Cardiac muscle cell (in vitro differentiated cells and primary cell): ENCODE measurements around the gene TCEAL7. TPM values are rescaled to one million over a fixed set of nuclear protein-coding genes. Genes with fewer than 3 reads are reported as not detected.

Experiments
- DNase-seq, 2 donors: peaks; one replicate each; pipeline versions ENCODE4 v3.0.0 to v3.0.0-alpha.2; 2010 to 2017; ENCODE audit warnings: low read depth in 1 of 2, low spot score in 1 of 2
- H3K27ac ChIP-seq: fragments of 200-600 bp; sonication (generic); 2 replicates; pipeline ENCODE4 v1.5.1; 2016
- H3K27me3 ChIP-seq: fragments of 200-600 bp; sonication (generic); 2 replicates; pipeline ENCODE4 v1.6.0; 2016; ENCODE audit warnings: control low read depth
- H3K36me3 ChIP-seq: fragments of 200-600 bp; sonication (generic); 2 replicates; pipeline ENCODE4 v1.5.1; 2016; ENCODE audit warnings: control low read depth
- H3K4me1 ChIP-seq: fragments of 200-600 bp; sonication (generic); 2 replicates; pipeline ENCODE4 v1.8.1; 2017; ENCODE audit warnings: low read depth, mild to moderate bottlenecking, mixed run types
- H3K4me3 ChIP-seq: fragments of 200-600 bp; sonication (generic); 2 replicates; pipeline ENCODE4 v1.5.1; 2016; ENCODE audit warnings: mild to moderate bottlenecking
- H3K9me3 ChIP-seq: fragments of 200-600 bp; sonication (generic); 2 replicates; pipeline ENCODE4 v1.5.1; 2017; ENCODE audit warnings: low read depth, mild to moderate bottlenecking, control low read depth
- polyA plus RNA-seq: library from polyadenylated mRNA; unstranded; fragments of >200 nt; fragmentation: Nextera tagmentation; extraction: Ambion mirVana; gene quantifications from 2 replicates; pipeline ENCODE4 v1.2.1, GENCODE V29; 2016
- total RNA-seq: library from RNA; depleted of rRNA; stranded (reverse); fragments of >200 nt; gene quantifications from 2 replicates; pipeline ENCODE4 v1.2.3, GENCODE V29; 2016
- TF ChIP-seq, protein P1 (sequence below): IDR thresholded peaks from 2 replicates; pipeline ENCODE4 v1.5.1; 2012; ENCODE audit warnings: low read depth, mild to moderate bottlenecking, low read length

The TCEAL7 gene
- total and polyA plus RNA-seq, 2 experiments from 2014 or later = 7.0 to 7.9 TPM

DNA sequence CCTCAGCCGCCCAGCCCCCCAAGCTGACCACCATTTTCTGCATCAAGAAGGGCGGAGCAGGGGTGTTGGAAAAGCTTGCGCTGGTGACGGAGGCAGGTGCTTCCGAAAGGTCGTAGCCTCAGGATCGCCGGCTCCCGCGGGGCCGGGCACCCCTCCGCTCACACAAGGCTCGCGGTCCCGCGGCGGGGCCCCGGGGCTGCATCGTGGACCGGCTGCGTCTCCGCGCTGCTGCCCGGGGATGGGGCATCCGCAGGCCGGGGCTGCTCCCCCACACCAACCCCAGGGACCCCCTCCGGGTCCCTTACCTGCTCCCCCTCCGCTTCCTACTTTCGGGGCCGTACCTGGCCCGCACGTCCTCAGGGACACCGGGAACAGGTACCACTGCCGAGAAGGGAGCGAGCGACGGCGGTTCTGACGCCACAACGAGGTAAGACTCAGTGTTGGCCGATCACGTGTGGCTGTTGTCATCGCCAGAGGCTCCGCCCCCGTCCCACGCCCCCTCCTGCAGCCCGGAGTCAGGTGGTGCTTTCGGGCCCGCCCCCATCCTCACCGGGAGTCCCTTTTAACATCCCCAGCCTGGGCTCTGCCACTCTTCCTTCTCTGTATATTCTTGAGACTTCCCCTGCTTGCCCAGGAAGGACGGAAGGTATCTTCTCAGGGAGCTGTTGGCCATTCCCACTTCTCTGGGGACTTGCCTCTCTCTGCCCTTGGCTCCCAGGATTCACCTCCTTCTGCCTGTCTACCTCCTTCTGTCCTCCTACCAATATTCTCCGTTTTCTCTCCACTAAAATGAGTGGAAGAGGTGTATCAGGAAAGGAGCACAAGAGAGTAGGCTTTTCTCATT is 19.3 kb upstream of the TCEAL7 start, which contains the start of gene BEX2:
Gene BEX2, minus strand, starts transcription at position 436 of the 844 bp plus-strand sequence. CDS start 1,014 bp downstream, outside the sequence.
- Histone ChIP-seq H3K36me3 (no peaks in the 10 kb centered on the region), H3K4me1 (peaks cover 4% of the 10 kb centered on the region), H3K27ac (no peak within 1 kb of the TSS), H3K4me3 (peak within 1 kb of the TSS; percentile 85), H3K9me3 (no peaks in the 10 kb centered on the region), H3K27me3 (no peaks in the 10 kb centered on the region)
- TF ChIP-seq, protein P1, sequence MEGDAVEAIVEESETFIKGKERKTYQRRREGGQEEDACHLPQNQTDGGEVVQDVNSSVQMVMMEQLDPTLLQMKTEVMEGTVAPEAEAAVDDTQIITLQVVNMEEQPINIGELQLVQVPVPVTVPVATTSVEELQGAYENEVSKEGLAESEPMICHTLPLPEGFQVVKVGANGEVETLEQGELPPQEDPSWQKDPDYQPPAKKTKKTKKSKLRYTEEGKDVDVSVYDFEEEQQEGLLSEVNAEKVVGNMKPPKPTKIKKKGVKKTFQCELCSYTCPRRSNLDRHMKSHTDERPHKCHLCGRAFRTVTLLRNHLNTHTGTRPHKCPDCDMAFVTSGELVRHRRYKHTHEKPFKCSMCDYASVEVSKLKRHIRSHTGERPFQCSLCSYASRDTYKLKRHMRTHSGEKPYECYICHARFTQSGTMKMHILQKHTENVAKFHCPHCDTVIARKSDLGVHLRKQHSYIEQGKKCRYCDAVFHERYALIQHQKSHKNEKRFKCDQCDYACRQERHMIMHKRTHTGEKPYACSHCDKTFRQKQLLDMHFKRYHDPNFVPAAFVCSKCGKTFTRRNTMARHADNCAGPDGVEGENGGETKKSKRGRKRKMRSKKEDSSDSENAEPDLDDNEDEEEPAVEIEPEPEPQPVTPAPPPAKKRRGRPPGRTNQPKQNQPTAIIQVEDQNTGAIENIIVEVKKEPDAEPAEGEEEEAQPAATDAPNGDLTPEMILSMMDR = no peak
- DNase-seq = peak; percentile 35 to 92

DNA sequence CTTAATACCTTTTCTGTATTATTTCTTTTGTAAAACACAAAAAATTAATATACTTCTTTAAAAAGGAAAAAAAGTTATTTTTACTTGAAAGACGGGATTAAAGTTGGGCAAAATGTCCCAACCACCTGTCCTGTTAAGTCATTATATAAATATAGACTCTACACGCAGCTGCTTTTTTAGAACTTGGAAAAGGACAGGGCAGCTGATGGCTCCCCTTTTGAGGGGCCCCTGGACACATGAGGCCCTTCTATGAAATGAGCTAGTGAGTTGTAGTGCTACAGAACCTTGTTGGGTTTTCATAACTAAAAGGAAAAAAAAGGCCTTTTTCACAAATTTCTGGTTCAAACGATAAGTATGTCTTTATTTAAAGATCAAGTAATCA is 18.6 kb upstream of the TCEAL7 start:
- TF ChIP-seq, protein P1 = no peak
- peak overlapping the region; percentile 85 for H3K4me3 ChIP-seq
- DNase-seq = no peak
- no peaks in the 10 kb centered on the region for H3K9me3 ChIP-seq
- no peak overlapping the region for H3K27ac ChIP-seq
- no peaks in the 10 kb centered on the region for H3K27me3 ChIP-seq
- H3K4me1 ChIP-seq = peaks cover 4% of the 10 kb centered on the region
- no peaks in the 10 kb centered on the region for H3K36me3 ChIP-seq

DNA sequence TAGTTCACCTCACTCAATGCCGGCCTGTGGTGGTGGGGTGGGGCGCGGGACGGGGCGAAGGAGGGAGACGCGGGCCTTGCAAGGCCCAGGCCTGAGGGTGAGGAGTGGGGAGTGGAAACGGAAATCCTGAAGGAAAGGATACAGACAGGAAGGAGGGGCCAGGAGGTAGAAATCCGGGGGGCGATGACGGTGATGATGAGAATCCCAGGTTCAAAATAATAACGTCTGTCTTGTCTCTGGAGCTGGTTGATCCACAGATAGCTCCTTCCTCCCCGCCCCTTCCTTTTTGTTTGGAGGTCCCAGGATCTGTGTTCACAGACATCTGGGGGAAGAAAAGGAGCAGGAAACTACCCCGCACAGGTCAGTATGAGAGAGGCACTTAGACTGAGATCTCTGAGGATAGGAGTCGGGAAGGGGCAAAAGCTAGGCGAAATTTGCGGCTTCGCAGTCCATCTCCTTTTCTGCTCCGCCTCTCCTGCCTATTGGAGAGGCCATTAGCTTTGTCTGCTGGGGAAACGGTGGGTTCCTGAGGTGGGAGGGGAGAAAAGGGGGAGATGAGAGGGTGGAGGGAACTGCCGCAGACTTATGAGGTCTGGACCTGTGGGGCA is 746 bp downstream of the TCEAL7 start:
- TF ChIP-seq, protein P1 = no peak
- H3K36me3 ChIP-seq = no peaks in the 10 kb centered on the region
- peak; percentile 16 to 20 for DNase-seq
- H3K4me3 ChIP-seq = no peak overlapping the region
- H3K9me3 ChIP-seq = no peaks in the 10 kb centered on the region
- H3K27ac ChIP-seq = no peak overlapping the region
- no peaks in the 10 kb centered on the region for H3K27me3 ChIP-seq
- no peaks in the 10 kb centered on the region for H3K4me1 ChIP-seq

DNA sequence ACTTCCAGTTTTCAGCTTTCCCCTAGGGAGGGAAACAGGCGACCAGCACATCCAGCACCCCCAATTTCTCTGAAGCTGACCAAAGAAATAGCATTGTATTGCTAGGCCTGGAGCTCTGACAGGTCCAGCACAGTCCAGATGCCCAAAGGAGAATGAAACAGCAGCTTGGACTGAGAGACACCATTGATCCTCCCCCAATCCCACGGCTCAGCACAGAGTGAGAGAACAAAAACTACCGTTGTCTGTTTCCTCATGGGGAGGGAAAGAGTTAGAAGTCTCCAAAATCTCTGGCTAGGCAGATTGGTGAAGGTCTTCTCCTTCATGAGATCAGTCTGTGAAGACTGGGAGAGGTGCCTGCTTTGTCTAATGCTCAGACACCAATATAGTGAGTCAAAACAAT is 8.6 kb downstream of the TCEAL7 start:
- no peaks in the 10 kb centered on the region for H3K9me3 ChIP-seq
- TF ChIP-seq, protein P1 = no peak
- H3K27me3 ChIP-seq = no peaks in the 10 kb centered on the region
- no peak overlapping the region for H3K4me3 ChIP-seq
- DNase-seq = no peak
- no peaks in the 10 kb centered on the region for H3K36me3 ChIP-seq
- H3K4me1 ChIP-seq = no peaks in the 10 kb centered on the region
- H3K27ac ChIP-seq = no peak overlapping the region

DNA sequence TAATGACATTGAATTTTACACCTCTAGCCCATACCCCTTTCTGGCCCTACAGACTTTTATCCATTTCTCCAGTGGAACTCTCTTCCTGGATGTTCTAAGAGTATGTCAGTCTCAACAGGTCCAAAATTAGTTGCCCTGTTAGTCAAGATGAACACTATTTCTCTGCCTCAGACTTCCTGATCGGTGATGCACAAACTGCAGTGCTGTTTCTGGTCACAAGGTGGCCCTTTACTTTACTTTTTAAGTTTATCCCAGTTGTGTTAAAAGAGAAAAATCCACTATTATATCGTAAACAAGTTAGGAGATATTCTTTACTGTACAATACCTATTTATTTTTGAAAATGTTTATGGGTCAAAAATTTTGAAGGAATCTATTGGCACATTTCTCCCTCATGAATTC is 13.1 kb downstream of the TCEAL7 start:
- H3K27ac ChIP-seq = no peak overlapping the region
- H3K27me3 ChIP-seq = no peaks in the 10 kb centered on the region
- H3K9me3 ChIP-seq = no peaks in the 10 kb centered on the region
- TF ChIP-seq, protein P1 = peak; percentile 65
- no peaks in the 10 kb centered on the region for H3K4me1 ChIP-seq
- H3K4me3 ChIP-seq = no peak overlapping the region
- peak; percentile 57 to 69 for DNase-seq
- H3K36me3 ChIP-seq = no peaks in the 10 kb centered on the region
